ENCODE results near the gene SLC41A2.
"Not testable (repeated sequence)": the region's sequence is repeated elsewhere in the genome, so short reads cannot be mapped to it uniquely, and the experiment has no call there.

DNA sequence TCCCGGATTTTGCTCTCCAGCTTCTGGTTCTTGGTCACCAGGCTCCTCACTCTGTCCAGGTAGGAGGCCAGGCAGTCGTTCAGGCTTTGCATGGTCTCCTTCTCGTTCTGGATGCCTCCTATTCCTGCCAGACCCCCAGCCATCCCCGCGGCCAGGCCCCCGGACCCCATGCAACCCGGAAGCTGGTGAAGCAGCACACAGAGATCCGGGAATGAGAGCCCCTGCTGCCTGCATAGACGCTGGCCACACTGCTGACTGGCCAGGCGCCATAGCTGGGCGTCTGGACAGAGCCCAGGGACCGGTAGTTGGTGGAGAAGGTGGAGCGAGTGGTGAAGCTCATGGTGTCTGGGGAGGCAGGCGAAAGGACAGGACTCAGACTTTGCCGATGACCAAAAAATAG, 19.6 kb upstream of the SLC41A2 start:
- TF ChIP-seq POLR2A (IDR thresholded peaks at IDR 0.05; ENCODE audit: low read depth); POLR2AphosphoS5 (IDR thresholded peaks at IDR 0.05); EP300 (IDR thresholded peaks at IDR 0.05): not testable (repeated sequence)
- TF ChIP-seq, protein P1, sequence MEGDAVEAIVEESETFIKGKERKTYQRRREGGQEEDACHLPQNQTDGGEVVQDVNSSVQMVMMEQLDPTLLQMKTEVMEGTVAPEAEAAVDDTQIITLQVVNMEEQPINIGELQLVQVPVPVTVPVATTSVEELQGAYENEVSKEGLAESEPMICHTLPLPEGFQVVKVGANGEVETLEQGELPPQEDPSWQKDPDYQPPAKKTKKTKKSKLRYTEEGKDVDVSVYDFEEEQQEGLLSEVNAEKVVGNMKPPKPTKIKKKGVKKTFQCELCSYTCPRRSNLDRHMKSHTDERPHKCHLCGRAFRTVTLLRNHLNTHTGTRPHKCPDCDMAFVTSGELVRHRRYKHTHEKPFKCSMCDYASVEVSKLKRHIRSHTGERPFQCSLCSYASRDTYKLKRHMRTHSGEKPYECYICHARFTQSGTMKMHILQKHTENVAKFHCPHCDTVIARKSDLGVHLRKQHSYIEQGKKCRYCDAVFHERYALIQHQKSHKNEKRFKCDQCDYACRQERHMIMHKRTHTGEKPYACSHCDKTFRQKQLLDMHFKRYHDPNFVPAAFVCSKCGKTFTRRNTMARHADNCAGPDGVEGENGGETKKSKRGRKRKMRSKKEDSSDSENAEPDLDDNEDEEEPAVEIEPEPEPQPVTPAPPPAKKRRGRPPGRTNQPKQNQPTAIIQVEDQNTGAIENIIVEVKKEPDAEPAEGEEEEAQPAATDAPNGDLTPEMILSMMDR (IDR thresholded peaks at IDR 0.05): not testable (repeated sequence)
